Measurements from ENCODE around the gene CPNE7. TPM values are rescaled to one million over a fixed set of nuclear protein-coding genes. Genes with fewer than 3 reads are reported as not detected.

The CPNE7 gene
- total and polyA plus RNA-seq, 10 of the 15 experiments (the other 5 are each of a cell fraction or from before 2014, with no cell fraction given) = 0.29 to 46.9 (median 17.5) TPM

- DNase-seq (ENCODE audit: low read depth, low spot score) = no peak
- H3K79me2 ChIP-seq (ENCODE audit: control insufficient read depth, insufficient read depth, low read length) = no peaks in the 10 kb centered on the region
- in situ Hi-C loops (cut with MboI) = no loop called here
- no peak overlapping the region for H3K4me3 ChIP-seq
- FAIRE-seq = no peak
- no peak overlapping the region for H3K9ac ChIP-seq (ENCODE audit: control insufficient read depth, insufficient read depth, low read length)
- H4K20me1 ChIP-seq (ENCODE audit: control insufficient read depth, insufficient read depth) = no peaks in the 10 kb centered on the region
- POLR2A ChIA-PET = no interaction called here
- intact Hi-C loops (cut with micrococcal nuclease; ENCODE audit: unreplicated experiment) = no loop called here
- H3K9me3 ChIP-seq (replicated peaks; ENCODE audit: control insufficient read depth, insufficient read depth, low read length) = no peaks in the 10 kb centered on the region
- no peaks in the 10 kb centered on the region for H3K36me3 ChIP-seq (ENCODE audit: control insufficient read depth in 2 of 2, insufficient read depth in 2 of 2, low read length in 1 of 2)
- RAD21 ChIA-PET (ENCODE audit: unreplicated experiment) = no interaction called here
- TF ChIP-seq LARP7 (IDR thresholded peaks at IDR 0.05) = no peak
- TF ChIP-seq POLR2A (IDR thresholded peaks at IDR 0.05; ENCODE audit: low read depth, low read length) = no peak
- TF ChIP-seq MEF2B (IDR thresholded peaks at IDR 0.05; ENCODE audit: partially characterized antibody, poor library complexity, severe bottlenecking) = no peak
- TF ChIP-seq BACH1 (IDR thresholded peaks at IDR 0.05; ENCODE audit: borderline replicate concordance) = no peak
- TF ChIP-seq SP1 (IDR thresholded peaks at IDR 0.05; ENCODE audit: low read depth, low read length) = no peak
- no peak for TF ChIP-seq ZSCAN29 (IDR thresholded peaks at IDR 0.05)
- TF ChIP-seq HDGF (IDR thresholded peaks at IDR 0.05) = no peak
- no peak for TF ChIP-seq TCF7 (IDR thresholded peaks at IDR 0.05; ENCODE audit: borderline replicate concordance)
- TF ChIP-seq ZNF274 (IDR thresholded peaks at IDR 0.05; ENCODE audit: insufficient read depth, insufficient read length) = no peak
- no peak for TF ChIP-seq ESRRA (IDR thresholded peaks at IDR 0.05; ENCODE audit: low read length)
- no peak for TF ChIP-seq CTCF (IDR thresholded peaks at IDR 0.05 in 2 of 3, conservative IDR thresholded peaks at IDR 0.05 in 1 of 3; ENCODE audit: control insufficient read depth in 2 of 3, extremely low read depth in 1 of 3, insufficient read depth in 1 of 3, low read depth in 3 of 3, low read length in 3 of 3)
- TF ChIP-seq ATF3 (IDR thresholded peaks at IDR 0.05; ENCODE audit: borderline replicate concordance, extremely low read depth, low read depth, low read length) = no peak
- TF ChIP-seq STAT1 (conservative IDR thresholded peaks at IDR 0.05) = no peak
- TF ChIP-seq YY1 (IDR thresholded peaks at IDR 0.05; ENCODE audit: low read depth, low read length) = no peak
- TF ChIP-seq SMARCA5 (IDR thresholded peaks at IDR 0.05) = no peak
- no peak overlapping the region for H3K27ac ChIP-seq (ENCODE audit: control insufficient read depth, insufficient read depth)
- no peaks in the 10 kb centered on the region for H3K27me3 ChIP-seq (replicated peaks in 1 of 2; ENCODE audit: control insufficient read depth in 2 of 2, insufficient read depth in 2 of 2, low read length in 1 of 2)
- BruUV-seq (replicated peaks) = no TSS peak
- H3K4me1 ChIP-seq (ENCODE audit: control insufficient read depth, insufficient read depth, low read length) = no peaks in the 10 kb centered on the region
- WGBS (ENCODE audit: insufficient coverage, insufficient replicate concordance, low lambda C conversion rate, missing lambda C conversion rate) = 45% methylated on average over 9 of the region's 9 CpGs
- no peak for ATAC-seq
- H3K4me2 ChIP-seq (ENCODE audit: control insufficient read depth, insufficient read depth) = no peak overlapping the region
- CTCF ChIA-PET = no interaction called here
- SMC1A ChIA-PET (ENCODE audit: uncharacterized antibody, unreplicated experiment) = no interaction called here
- H2AFZ ChIP-seq (ENCODE audit: control insufficient read depth, low read depth, low read length) = no peak overlapping the region
Observed at GRCh38 chr16:89606006-89606405, 30.4 kb downstream of the CPNE7 start.

Measured in GM12878 (cell line).